ENCODE measurements around the gene PDE2A.

GRCh38 chr11:72606748-72607468 is 67.3 kb downstream of the PDE2A start:
- no peak for TF ChIP-seq POLR2AphosphoS5 (IDR thresholded peaks at IDR 0.05; ENCODE audit: low read depth, low read length)
- no peak for TF ChIP-seq POLR2A (IDR thresholded peaks at IDR 0.05; ENCODE audit: low read depth, low read length)
- TF ChIP-seq TAF1 (IDR thresholded peaks at IDR 0.05; ENCODE audit: low read depth, low read length) = no peak
- TF ChIP-seq SPI1 (IDR thresholded peaks at IDR 0.05; ENCODE audit: low read depth, low read length) = no peak
- no peak for TF ChIP-seq POU2F2 (IDR thresholded peaks at IDR 0.05; ENCODE audit: low read depth, low read length)
- no peak for TF ChIP-seq PAX5 (IDR thresholded peaks at IDR 0.05; ENCODE audit: insufficient read depth, low read length, severe bottlenecking)
